Tibial artery (tissue), 4 donors: ENCODE measurements around the gene DBX1.
"Not testable (repeated sequence)": the region's sequence is repeated elsewhere in the genome, so short reads cannot be mapped to it uniquely, and the experiment has no call there.

Experiments used
- DNase-seq, 2 donors: peaks; one replicate each; pipeline ENCODE4 v3.0.0-alpha.2; 2019
- H3K27ac ChIP-seq, 2 donors: fragments of 200-600 bp; sonication (generic) in 1 of 2; 1 replicate in 1 of 2; 2 replicates in 1 of 2; pipeline ENCODE4 v1.5.1; 2018 to 2019; ENCODE audit warnings: mild to moderate bottlenecking in 1 of 2
- H3K27me3 ChIP-seq, 2 donors: fragments of 200-600 bp; sonication (generic) in 1 of 2; one replicate each; pipeline versions ENCODE4 v1.5.1 to v1.6.0; 2016 to 2019
- H3K36me3 ChIP-seq, 3 donors: fragments of 200-600 bp; sonication (generic) in 2 of 3; one replicate each; pipeline ENCODE4 v1.5.1; 2016 to 2019; ENCODE audit warnings: mild to moderate bottlenecking in 2 of 3
- H3K4me1 ChIP-seq, 4 donors: fragments of 200-600 bp; sonication (generic) in 2 of 4; 1 replicate in 3 of 4; 2 replicates in 1 of 4; pipeline ENCODE4 v1.5.1; 2016 to 2019
- H3K4me3 ChIP-seq, 2 donors: fragments of 200-600 bp; sonication (generic) in 1 of 2; 1 replicate in 1 of 2; 2 replicates in 1 of 2; pipeline ENCODE4 v1.5.1; 2018 to 2019; ENCODE audit warnings: mild to moderate bottlenecking in 2 of 2
- H3K9me3 ChIP-seq, 3 donors: fragments of 200-600 bp; sonication (generic) in 1 of 3; one replicate each; pipeline ENCODE4 v1.5.1; 2016 to 2019
- CTCF ChIP-seq, 2 experiments: fragments of 200-600 bp in 1 of 2; fragments of 450-650 bp in 1 of 2; IDR thresholded peaks; one replicate each; pipeline ENCODE4 v1.5.1; 2017 to 2019; ENCODE audit warnings: antibody characterized with exemption in 2 of 2, mild to moderate bottlenecking in 1 of 2, moderate library complexity in 1 of 2
- intact Hi-C: fragments of 100-400 bp; cut with DNase I; formaldehyde crosslinking; loops from one replicate; pipeline ENCODE4 v1.15.0; 2023; ENCODE audit warnings: low total_unique reads

DBX1 gene

GRCh38 chr11:20203831-20204230 lies 43.6 kb upstream of the DBX1 start:
- no peak for TF ChIP-seq CTCF (IDR thresholded peaks at IDR 0.05)
- intact Hi-C loops: no loop called here
- no peak overlapping the region for H3K27ac ChIP-seq
- no peaks in the 10 kb centered on the region for H3K9me3 ChIP-seq
- H3K4me3 ChIP-seq: no peak overlapping the region
- peaks cover 0 to 25% of the 10 kb centered on the region in 2 donors for H3K27me3 ChIP-seq
- peaks cover 0 to 5% (median 0%) of the 10 kb centered on the region in 4 donors for H3K4me1 ChIP-seq
- no peak for DNase-seq
- no peaks in the 10 kb centered on the region for H3K36me3 ChIP-seq

- Histone ChIP-seq H3K36me3 (no peaks in the 10 kb centered on the region), H3K9me3 (no peaks in the 10 kb centered on the region), H3K27ac (no peak overlapping the region), H3K4me3 (no peak overlapping the region), H3K4me1 (no peaks in the 10 kb centered on the region), H3K27me3 (peaks cover 0 to under 1% of the 10 kb centered on the region in 2 donors)
- TF ChIP-seq CTCF (IDR thresholded peaks at IDR 0.05): no peak
- no peak for DNase-seq
- intact Hi-C loops: no loop called here
Observed at GRCh38 chr11:20201231-20201630, 41.0 kb upstream of the DBX1 start.

GRCh38 chr11:20200331-20200955 lies 40.2 kb upstream of the DBX1 start:
- intact Hi-C loops, H3K9me3 ChIP-seq, H3K4me1 ChIP-seq, H3K27me3 ChIP-seq, H3K36me3 ChIP-seq, H3K27ac ChIP-seq, DNase-seq, H3K4me3 ChIP-seq: not testable (repeated sequence)

DNA sequence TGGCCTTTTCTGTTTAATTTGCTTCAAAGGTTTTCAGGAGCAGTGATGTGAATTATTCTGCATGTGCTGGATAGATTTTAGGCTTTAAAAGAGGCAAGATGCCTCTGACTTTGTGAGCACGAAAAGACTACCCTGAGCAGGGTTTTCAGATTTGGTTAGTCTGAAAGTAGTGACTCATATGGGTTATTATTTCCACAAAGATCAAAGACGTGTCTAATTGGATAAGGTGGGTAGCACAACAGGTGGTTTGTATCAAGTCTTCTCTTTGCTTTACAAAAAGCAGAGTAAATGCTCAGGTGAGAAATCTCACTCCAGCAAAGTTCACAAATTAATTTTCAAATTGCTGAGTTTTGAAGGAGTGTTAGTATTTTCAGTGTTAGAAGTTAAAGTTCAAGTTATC lies 37.6 kb upstream of the DBX1 start:
- Histone ChIP-seq H3K27ac (no peak overlapping the region), H3K27me3 (no peaks in the 10 kb centered on the region)

DNA sequence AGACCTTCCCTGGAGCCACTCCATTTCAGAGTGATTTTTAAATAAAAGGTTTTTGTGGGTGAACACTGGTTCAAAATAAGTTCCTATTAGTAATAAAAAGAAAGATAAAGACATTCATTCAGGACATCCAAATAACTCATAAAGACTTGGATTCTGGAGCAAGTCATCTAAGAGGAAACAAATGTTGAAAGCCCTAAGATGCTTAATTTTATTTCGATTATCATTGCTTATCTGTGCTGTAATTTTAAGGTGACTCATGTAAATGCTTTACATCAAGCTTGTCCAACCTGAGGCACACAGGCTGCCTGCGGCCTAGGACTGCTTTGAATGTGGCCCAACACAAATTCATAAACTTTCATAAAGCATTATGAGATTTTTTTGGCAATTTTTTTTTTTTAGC lies 34.2 kb upstream of the DBX1 start:
- intact Hi-C loops: no loop called here
- TF ChIP-seq CTCF (IDR thresholded peaks at IDR 0.05): no peak

More for the DNA sequence above, 37.6 kb upstream of the DBX1 start:
- Histone ChIP-seq H3K4me3 (no peak overlapping the region), H3K4me1 (no peaks in the 10 kb centered on the region), H3K9me3 (no peaks in the 10 kb centered on the region), H3K36me3 (no peaks in the 10 kb centered on the region)
- no peak for TF ChIP-seq CTCF (IDR thresholded peaks at IDR 0.05)
- DNase-seq: no peak
- intact Hi-C loops: no loop called here

DNA sequence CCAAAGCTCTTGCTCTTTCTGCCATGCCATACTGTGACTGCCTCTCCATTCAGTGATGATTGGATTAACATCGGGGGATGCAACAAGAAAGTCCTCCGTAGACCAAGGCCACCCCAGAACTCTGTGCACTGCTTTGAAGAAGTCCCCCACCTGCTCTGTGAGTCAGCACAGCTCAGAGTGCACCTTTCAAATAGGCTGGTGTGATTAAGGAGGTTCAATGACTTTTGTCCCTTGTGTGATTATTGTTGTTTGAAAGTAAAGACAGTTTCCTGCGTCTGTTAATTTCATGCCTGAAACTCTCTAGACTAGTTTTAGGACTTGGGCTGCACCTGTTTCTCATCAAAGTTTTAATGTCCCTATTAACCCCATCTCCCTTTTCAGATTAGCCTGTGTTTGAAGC lies 33.0 kb upstream of the DBX1 start:
- H3K4me3 ChIP-seq: no peak overlapping the region
- H3K27me3 ChIP-seq: no peaks in the 10 kb centered on the region
- no peak overlapping the region for H3K27ac ChIP-seq
- TF ChIP-seq CTCF (IDR thresholded peaks at IDR 0.05): no peak
- H3K9me3 ChIP-seq: no peaks in the 10 kb centered on the region
- no peaks in the 10 kb centered on the region for H3K36me3 ChIP-seq
- intact Hi-C loops: no loop called here
- H3K4me1 ChIP-seq: no peaks in the 10 kb centered on the region
- DNase-seq: no peak

More for the DNA sequence above, 34.2 kb upstream of the DBX1 start:
- no peak overlapping the region for H3K27ac ChIP-seq
- no peaks in the 10 kb centered on the region for H3K4me1 ChIP-seq
- no peaks in the 10 kb centered on the region for H3K27me3 ChIP-seq
- H3K9me3 ChIP-seq: no peaks in the 10 kb centered on the region
- no peak for DNase-seq
- no peak overlapping the region for H3K4me3 ChIP-seq
- no peaks in the 10 kb centered on the region for H3K36me3 ChIP-seq
